Activated effector memory CD4-positive, alpha-beta T cell treated with Interleukin-2 at 50 U/mL for 16 hours (primary cell): ENCODE measurements around the gene TMEM184C.

Experiments
- DNase-seq: peaks from one replicate; pipeline ENCODE4 v3.0.0-alpha.2; 2020

TMEM184C gene

DNA sequence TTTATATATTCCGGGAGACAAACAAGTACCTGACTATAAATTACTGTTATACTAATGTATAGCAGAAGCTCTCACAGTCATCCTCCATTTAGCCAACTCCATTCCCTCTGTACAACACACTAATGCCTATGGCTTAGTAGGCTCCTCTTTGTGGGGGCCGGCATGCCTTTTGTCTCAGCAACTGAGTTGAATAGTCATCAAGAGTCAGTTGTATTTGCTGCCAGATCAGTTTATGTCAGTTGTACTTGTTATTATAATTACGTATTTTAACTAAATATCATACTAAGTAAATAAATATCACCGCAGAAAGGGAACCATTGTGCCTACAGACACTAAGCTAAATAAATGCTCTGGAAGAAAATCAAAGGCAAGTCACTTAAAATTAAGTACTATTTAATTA, 56.9 kb downstream of the TMEM184C start:
- DNase-seq, result no peak

DNA sequence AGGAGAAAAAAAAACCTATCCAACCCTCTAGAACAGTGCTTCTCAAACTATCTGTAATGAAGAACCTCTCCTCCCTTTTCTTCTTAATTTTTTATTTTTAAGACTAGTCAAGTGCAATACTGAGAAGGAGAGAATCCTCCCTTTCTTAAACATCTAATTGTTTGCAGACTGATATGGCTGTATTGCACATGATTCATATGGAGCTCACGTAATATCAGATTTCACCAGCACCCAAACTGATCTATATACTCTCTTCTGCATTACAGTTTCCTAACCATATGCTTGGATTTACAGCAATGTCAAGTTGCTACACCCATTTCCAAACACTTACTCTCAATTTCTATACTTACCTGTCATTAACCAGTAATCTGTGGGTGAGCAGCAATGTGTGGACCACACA, 57.3 kb downstream of the TMEM184C start:
- DNase-seq, result no peak

DNA sequence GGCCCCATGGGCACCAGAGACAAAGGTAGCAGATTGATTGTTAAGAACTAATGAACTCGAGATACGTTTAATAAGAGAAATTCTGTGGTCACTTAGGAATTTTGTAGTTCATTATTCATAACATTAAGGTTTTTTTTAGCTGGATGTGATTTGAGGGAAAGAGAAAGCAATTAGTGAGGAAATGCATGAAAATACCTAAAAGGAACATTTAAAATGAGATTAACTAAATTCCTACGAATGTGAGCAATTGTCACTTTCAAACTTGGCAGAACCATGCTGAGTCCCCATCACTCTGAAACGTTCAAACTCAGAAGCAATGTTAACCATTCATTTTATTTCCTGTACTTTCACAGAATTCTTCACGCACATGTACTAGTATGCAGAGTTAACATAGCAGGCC, 60.9 kb downstream of the TMEM184C start:
- DNase-seq, result no peak

DNA sequence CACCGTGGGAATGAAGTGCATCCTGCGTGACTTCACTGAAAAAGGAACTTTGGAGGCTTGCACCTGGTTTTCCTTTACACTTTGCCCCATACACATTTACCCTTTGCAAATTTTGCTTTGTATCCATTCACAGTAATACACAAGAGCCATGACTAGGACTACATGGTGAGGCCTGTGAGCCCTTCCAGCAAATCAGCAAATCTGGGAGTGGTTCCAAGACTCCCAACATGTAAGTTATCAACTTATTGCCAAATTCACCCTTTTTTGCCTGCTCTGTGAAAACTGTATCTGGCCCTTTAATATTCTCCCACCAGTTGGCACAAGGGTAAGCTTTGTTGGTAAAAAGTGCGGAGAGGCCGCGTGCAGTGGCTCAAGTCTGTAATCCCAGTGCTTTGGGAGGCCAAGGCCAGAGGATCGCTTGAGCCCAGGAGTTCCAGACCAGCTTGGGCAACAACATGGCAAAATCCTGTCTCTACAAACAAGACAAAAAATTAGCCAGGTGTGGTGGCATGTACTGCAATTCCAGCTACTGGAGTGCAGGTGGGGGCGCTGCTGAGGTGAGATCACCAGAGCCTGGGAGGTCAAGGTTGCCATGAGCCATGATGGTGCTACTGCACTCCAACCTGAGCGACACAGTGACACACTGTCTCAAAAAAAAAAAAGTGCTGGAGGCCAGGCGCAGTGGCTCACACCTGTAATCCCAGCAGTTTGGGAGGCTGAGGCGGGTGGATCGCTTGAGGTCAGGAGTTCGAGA, 61.8 kb downstream of the TMEM184C start:
- DNase-seq, result no peak

DNA sequence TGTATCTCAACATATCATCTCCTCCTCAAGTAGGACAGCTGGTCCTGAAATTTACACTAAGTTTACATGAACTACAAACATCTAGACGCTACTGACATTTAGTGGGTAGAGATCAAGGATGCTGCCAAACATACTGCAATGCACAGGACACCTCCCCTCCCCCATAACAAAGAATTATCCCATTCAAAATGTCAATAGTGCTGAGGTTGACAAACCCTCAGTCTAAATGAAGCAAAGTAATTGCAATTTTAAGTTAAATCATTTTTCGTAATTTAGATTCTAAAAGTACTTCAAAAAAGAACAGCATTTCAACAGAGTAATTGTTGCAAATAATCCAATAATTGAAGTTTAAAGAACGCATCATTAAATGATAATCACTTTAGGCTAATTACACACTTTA, 65.6 kb downstream of the TMEM184C start:
- DNase-seq, result no peak

DNA sequence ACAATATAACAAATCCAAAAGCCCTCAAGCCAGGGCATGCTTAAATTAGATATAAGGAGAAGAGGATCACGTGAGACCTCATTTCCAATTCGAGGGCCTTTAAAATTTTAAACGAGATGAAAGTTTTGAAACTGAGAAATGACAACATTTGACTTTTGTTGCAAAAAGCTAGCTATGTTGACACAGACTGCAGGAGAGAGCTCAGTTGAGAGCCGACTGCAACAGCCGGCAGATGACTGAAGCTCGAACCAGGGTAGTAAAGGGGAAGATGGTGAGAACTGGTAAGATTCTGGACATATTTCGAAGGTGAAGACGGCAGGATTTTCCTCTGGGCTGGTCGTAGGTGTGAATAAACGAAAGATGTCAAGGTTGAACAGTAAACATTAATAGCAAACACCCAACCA, 66.0 kb downstream of the TMEM184C start:
- DNase-seq, result no peak

DNA sequence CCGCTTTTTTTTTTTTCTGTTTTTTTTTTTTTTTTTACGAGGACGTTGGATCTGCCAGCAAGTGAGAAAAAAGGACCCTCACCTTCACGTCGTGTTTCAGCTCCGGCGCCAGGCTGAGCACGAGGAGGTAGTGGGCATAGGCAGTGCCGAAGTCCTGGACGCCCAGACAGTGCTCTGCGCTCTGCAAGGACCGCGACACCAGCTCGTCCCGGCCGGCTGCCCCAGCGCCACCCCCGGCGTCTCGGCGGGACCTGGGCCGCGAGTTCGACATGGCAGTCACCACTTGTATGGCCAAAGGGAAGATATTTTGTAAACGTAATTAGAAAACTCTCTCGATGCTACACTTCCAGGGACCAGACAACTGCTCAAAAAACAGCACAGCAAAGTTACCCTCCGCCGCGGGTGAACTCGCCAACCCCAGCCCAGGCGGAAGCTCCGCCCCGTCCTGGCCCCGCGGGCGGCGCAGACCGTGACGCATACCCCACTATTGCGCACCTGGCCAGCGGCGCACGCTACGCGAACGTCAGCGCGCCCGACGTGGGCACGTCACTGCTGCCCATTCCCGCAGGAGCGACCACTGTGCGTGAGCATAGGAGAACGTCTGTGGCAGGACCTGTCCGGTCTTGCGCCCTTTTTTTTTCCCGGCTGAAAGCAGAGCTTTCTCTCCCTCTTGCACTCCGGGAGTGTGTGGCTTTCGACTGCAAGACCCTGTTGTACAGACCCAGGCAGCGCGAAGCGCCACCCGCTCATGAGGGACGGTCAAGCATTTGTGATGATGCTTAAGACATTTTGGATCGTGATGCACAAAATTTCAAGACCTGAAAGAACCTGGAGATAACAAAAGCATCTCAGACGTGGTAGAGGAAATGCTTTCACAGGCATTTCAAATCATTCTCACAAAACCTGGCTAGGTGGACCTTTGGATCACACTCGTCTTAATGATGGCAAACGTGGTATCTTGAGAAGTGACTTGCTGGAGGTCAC, 66.8 kb downstream of the TMEM184C start, which contains the start of gene PRMT9:
Gene PRMT9 (minus strand): TSS at position 447 of the 984 bp plus-strand sequence. CDS start 176 bp downstream, at position 271.
- peak; percentile 82 for DNase-seq

DNA sequence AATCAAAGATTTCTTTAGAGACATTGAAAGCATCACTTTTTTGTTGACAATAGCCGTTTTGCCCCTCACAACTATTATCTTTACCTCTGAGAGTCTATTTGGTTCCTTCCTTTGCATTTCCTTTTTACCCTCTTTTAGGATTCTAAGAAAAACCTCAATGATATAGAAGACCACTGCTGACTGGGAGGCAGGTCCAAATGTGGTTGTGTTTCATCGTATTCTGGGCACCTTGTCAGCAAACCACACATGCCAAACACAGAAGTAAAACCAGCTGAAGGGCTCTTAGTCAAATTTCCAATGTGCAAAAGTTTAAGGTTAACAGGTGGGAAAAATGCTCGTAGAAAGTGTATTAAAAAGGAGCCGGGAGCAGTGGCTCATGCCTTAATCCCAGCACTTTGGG, 71.9 kb downstream of the TMEM184C start:
- no peak for DNase-seq

DNA sequence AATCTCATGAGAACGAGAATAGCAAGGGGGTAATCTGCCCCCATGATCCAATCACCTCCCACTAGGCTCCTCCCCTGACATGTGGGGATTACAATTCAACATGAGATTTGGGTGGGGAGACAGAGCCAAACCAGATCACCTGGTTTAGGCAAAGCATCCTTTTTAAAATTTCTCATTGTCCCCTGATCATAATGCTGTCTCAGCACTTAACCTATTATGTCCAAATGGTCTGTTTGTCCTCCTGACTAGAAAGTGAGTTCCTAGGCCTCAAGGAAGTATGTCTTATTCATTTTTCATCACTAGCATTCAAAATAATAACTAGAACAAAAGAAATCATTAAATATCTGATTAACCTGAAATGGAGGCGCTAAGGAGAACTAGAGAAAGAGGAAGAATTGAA, 74.6 kb downstream of the TMEM184C start:
- DNase-seq, result no peak

DNA sequence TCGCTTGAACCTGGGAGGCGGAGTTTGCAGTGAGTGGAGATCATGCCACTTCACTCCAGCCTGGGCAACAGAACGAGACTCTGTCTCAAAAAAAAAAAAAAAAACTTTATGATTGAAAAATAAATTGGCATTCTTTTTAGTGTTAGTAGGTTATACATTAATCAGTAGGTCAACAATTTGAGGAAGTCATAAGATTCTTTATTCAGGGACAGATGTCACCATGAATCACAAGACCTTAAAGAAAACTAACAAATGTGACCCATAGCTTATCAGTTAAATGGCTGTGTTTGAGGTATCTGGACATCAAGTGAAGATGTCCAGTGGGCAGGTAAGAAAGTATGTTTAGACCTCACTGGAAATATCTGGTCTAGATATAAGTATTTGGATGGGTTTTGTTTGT, 76.0 kb downstream of the TMEM184C start:
- DNase-seq, result no peak

DNA sequence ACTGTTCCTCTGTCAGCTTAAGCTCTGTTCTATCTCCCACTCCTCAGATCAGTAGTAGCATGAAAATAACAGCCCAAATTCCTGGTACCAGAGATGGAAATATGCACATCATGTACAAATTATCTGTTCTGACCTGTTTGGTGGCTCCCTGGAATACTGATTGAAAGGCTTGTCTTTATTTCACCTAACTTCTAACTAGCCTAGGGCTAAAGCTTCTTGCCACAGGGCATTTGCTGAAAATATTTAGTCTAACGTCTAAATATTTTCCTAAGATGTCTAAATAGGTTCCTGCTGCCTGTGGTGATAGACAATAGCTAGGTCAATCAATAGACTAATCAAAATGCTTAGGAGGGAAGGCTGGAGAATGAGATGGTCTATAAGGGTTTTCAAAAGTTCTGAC, 79.7 kb downstream of the TMEM184C start:
- DNase-seq, result no peak

DNA sequence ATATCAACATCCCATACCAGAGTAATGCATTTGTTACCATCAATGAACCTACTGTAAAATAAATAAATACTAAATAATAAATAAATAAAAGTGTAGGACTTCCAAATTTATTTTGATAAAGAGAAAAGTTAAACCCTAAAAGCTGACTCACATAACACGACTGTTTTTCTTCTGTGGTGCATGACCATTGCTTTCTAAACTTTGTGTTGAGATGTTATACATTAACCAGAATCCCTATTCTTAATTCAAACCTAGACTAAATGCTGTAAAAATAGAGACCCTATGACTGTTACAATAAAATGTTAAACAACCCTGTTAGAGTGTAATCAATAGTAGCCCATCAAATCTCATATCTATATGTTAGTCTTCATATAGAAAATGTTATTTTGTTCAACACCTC, 87.6 kb downstream of the TMEM184C start:
- DNase-seq, result no peak

DNA sequence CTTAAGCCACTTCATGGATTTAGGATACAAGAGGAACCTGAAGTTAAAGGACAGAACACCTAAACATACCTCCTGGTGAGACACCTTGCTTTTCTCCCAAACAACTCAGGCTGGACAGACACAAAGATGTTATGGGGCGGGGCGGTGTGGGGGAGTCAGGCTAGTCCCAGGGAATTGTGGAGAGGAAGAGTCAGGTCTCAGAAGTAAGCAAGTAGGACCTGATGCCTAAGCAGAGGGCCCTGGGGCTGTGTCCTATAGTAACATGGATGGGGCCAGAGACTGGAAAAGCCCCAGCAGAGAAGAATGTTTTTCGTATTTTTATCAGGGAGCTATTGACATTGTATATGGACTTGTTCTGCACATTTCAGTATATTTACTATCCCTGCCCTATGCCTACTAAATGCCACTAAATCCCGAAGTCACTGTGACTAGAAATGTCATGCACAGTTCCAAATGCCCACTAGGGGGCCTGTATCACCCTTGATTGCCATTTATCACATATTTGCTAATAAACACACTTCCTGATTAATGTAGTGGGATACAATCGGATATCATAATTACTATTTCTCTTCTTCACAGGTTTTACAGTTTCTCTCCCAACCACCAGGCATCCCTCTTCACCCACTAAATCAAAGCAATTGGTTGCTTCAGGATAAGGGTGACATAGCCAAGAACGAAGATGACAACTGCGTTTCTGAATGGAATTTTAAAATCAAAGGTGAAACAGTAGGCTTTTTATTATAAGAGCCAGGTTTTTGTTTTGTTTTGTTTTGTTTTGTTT, 90.9 kb downstream of the TMEM184C start:
- DNase-seq, result peak; percentile 22

DNA sequence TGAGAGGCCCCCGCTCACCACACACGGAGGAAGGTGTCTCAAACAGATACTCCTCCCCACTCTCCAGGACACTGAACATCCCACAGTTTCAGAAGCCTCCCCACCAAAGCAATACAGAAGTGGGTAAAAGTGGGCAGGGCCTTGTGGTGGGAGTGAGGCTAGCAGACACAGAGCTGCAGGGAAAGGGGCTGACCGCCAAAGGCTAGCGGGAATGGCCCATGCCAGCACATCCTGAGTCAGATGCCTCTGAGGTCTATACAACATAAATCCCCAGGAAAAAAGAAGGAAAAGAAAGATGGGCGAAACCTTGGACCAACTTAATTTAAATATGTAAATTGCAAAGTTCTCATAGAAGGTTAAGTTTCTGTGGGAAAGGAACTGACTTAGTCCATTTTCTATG, 92.8 kb downstream of the TMEM184C start:
- no peak for DNase-seq

DNA sequence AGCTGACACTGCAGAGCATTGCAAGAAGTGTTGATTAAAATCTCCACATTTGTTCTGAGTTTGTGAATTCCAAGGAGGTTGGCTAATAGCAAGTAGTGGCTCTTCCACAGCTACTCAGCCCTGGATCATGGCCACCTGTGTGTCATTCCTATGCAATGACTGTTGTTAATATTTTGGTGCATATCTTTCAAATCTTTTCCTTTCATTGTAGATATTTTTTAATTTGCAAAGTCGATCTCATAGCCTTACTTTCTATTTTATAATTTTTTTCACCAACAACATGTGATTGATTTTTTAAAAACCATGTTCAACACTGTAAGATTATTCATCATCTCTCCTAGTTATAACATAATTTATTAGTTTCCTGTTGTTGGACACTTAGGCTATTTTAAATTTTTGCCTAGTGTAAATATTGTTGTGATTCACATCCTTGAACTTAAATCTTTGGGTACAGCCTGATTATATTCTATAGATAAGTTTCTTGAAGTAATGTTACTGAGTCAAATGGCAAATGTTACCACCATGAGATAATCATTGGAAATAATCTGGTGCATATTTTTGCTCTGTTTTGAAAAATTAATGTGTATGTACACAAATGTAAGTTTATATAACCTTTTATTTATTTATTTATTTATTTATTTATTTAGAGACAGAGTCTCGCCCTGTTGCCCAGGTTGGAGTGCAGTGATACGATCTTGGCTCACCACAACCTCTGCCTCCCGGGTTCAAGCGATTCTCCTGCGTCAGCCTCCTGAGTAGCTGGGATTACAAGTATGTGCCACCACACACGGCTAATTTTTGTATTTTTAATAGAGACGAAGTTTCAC, 97.6 kb downstream of the TMEM184C start:
- no peak for DNase-seq

DNA sequence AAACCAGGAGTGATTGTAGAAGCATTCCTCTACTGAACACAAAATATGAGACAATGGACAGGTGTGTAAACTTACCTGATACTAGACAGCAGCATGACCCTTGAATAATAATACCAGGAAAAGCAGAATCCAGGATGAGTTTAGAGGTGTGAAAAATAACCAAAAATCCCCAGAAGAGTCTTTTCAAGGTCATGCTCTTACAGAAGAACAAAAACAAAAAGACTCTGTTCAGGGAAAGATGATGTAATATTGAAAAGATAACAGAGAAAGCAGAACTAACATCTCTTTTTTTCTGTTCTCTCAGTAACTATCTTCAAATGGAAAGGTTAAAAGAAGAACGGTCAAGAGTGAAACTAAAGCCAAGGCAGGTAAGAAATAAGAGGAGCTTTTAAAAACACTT, 100.7 kb downstream of the TMEM184C start:
- DNase-seq, result no peak
